HepG2 (cell line): ENCODE data around the gene SRCAP. TPM values are rescaled to one million over a fixed set of nuclear protein-coding genes. Genes with fewer than 3 reads are reported as not detected.

Source experiments
- CHD2 ChIP-seq: IDR thresholded peaks from 2 replicates; pipeline ENCODE4 v1.6.1; 2011; ENCODE audit warnings: low read depth, low read length, improper control_type of control experiment
- EEA1 ChIP-seq: sonication (generic); formaldehyde crosslinking; IDR thresholded peaks from 2 replicates; pipeline ENCODE4 v1.5.1; 2020; ENCODE audit warnings: mild to moderate bottlenecking, missing genetic modification reagents, borderline replicate concordance
- HINFP ChIP-seq: sonication (generic); formaldehyde crosslinking; IDR thresholded peaks from 2 replicates; pipeline ENCODE4 v1.4.0; 2020; ENCODE audit warnings: low read depth, mild to moderate bottlenecking, missing genetic modification reagents
- HIVEP1 ChIP-seq: sonication (generic); formaldehyde crosslinking; IDR thresholded peaks from 2 replicates; pipeline ENCODE4 v1.4.0; 2020; ENCODE audit warnings: mild to moderate bottlenecking, missing genetic modification reagents
- HMG20A ChIP-seq: IDR thresholded peaks from 2 replicates; pipeline ENCODE4 v1.6.1; 2016; ENCODE audit warnings: borderline replicate concordance
- HNRNPLL ChIP-seq: fragments of 200-400 bp; formaldehyde crosslinking; IDR thresholded peaks from 2 replicates; pipeline ENCODE4 v1.6.1; 2017; ENCODE audit warnings: mild to moderate bottlenecking, low read depth, low read length; ENCODE audit not compliant: poor library complexity, severe bottlenecking
- POLR2AphosphoS5 ChIP-seq: IDR thresholded peaks from 2 replicates; pipeline ENCODE4 v1.6.1; 2012; ENCODE audit warnings: low read depth, low read length
- RFXANK ChIP-seq: IDR thresholded peaks from 2 replicates; pipeline ENCODE4 v1.6.1; 2016
- RNF219 ChIP-seq: sonication (generic); formaldehyde crosslinking; IDR thresholded peaks from 2 replicates; pipeline ENCODE4 v1.5.0; 2020; ENCODE audit warnings: mild to moderate bottlenecking, missing genetic modification reagents
- TAF15 ChIP-seq: fragments of 200-400 bp; formaldehyde crosslinking; IDR thresholded peaks from one replicate; pipeline ENCODE4 v1.6.1; 2018; ENCODE audit warnings: mild to moderate bottlenecking, low read depth, low read length; ENCODE audit not compliant: poor library complexity, severe bottlenecking
- TCF7 ChIP-seq: sonication (generic); IDR thresholded peaks from 2 replicates; pipeline ENCODE4 v1.6.1; 2016; ENCODE audit warnings: antibody characterized with exemption, low read depth
- WIZ ChIP-seq: sonication (generic); formaldehyde crosslinking; IDR thresholded peaks from 2 replicates; pipeline ENCODE4 v1.5.1; 2020; ENCODE audit warnings: mild to moderate bottlenecking, missing genetic modification reagents
- ZNF12 ChIP-seq: sonication (generic); formaldehyde crosslinking; IDR thresholded peaks from 2 replicates; pipeline ENCODE4 v1.5.0; 2020; ENCODE audit warnings: missing genetic modification reagents
- ZNF124 ChIP-seq: sonication (generic); formaldehyde crosslinking; IDR thresholded peaks from 2 replicates; pipeline ENCODE4 v1.4.0; 2020; ENCODE audit warnings: missing genetic modification reagents
- ZNF136 ChIP-seq: sonication (generic); formaldehyde crosslinking; IDR thresholded peaks from 2 replicates; pipeline ENCODE4 v1.8.1; 2022; ENCODE audit warnings: low read depth, mild to moderate bottlenecking, moderate library complexity, missing genetic modification reagents
- ZNF441 ChIP-seq: sonication (generic); formaldehyde crosslinking; IDR thresholded peaks from 2 replicates; pipeline ENCODE4 v1.7.0; 2021; ENCODE audit warnings: missing genetic modification reagents, borderline replicate concordance
- ZNF674 ChIP-seq: sonication (generic); formaldehyde crosslinking; IDR thresholded peaks from 2 replicates; pipeline ENCODE4 v1.5.0; 2020; ENCODE audit warnings: low read depth, mild to moderate bottlenecking, missing genetic modification reagents
- ZNF703 ChIP-seq: sonication (generic); formaldehyde crosslinking; IDR thresholded peaks from 2 replicates; pipeline ENCODE4 v1.5.1; 2020; ENCODE audit warnings: missing genetic modification reagents, mild to moderate bottlenecking, moderate library complexity, borderline replicate concordance
- ZNF891 ChIP-seq: sonication (generic); formaldehyde crosslinking; IDR thresholded peaks from 2 replicates; pipeline ENCODE4 v1.5.0; 2020; ENCODE audit warnings: mild to moderate bottlenecking, missing genetic modification reagents
- polyA plus RNA-seq, 8 experiments: library from polyadenylated mRNA; depleted of rRNA in 3 of 8; stranded (reverse) in 7 of 8; unstranded in 1 of 8; fragments of >200 nt; fragmentation: Illumina TruSeq in 4 of 8; extraction: Trizol in 4 of 8; gene quantifications; 2 replicates each; pipeline versions ENCODE4 v1.2.1 to v1.2.3, GENCODE V29; 2011 to 2016; ENCODE audit warnings: low read depth in 4 of 8, missing spikeins in 1 of 8, mixed read lengths in 1 of 8; ENCODE audit not compliant: insufficient read depth in 1 of 8
- total RNA-seq, 5 experiments: library from RNA; depleted of rRNA; stranded (reverse); fragments of >200 nt; fragmentation: Illumina TruSeq; extraction: Trizol; gene quantifications; 2 replicates each; pipeline ENCODE4 v1.2.3, GENCODE V29; 2016; ENCODE audit warnings: low read depth in 1 of 5
- TF ChIP-seq, protein P1 (sequence below): sonication (generic); formaldehyde crosslinking; IDR thresholded peaks from 2 replicates; pipeline ENCODE4 v1.4.0; 2020; ENCODE audit warnings: missing genetic modification reagents
- TF ChIP-seq, protein P2 (sequence below): sonication (generic); formaldehyde crosslinking; IDR thresholded peaks from 2 replicates; pipeline ENCODE4 v1.5.0; 2020; ENCODE audit warnings: mild to moderate bottlenecking, low read depth, missing genetic modification reagents, borderline replicate concordance

SRCAP gene
- total and polyA plus RNA-seq, 2 of the 13 experiments (the other 11 are each of a cell fraction or from before 2014, with no cell fraction given), result 4.9 to 9.0 TPM

- TF ChIP-seq ZNF891 (CRISPR knock-in tag) (peak; percentile 68), TAF15 (no peak), ZNF12 (CRISPR knock-in tag) (no peak; the same call in 1 of the 2 replicates), HIVEP1 (CRISPR knock-in tag) (peak; percentile 14), CHD2 (no peak), ZNF703 (peak; percentile 57; the same call in 1 of the 2 replicates), ZNF674 (CRISPR knock-in tag) (0 out of 2 replicates have a peak, but pooled peaks have one; percentile 19), RNF219 (no peak), EEA1 (CRISPR knock-in tag) (peak; percentile 88; the same call in 1 of the 2 replicates), RFXANK (no peak), HINFP (CRISPR knock-in tag) (no peak; the same call in 1 of the 2 replicates), HMG20A (CRISPR knock-in tag) (no peak), WIZ (0 out of 2 replicates have a peak, but pooled peaks have one; percentile 37), HNRNPLL (peak; percentile 62), POLR2AphosphoS5 (peak; percentile 86), TCF7 (no peak), ZNF136 (CRISPR knock-in tag) (peak; percentile 51; the same call in 1 of the 2 replicates), ZNF124 (0 out of 2 replicates have a peak, but pooled peaks have one; percentile 69), ZNF441 (CRISPR knock-in tag) (0 out of 2 replicates have a peak, but pooled peaks have one; percentile 39)
- TF ChIP-seq, protein P1, sequence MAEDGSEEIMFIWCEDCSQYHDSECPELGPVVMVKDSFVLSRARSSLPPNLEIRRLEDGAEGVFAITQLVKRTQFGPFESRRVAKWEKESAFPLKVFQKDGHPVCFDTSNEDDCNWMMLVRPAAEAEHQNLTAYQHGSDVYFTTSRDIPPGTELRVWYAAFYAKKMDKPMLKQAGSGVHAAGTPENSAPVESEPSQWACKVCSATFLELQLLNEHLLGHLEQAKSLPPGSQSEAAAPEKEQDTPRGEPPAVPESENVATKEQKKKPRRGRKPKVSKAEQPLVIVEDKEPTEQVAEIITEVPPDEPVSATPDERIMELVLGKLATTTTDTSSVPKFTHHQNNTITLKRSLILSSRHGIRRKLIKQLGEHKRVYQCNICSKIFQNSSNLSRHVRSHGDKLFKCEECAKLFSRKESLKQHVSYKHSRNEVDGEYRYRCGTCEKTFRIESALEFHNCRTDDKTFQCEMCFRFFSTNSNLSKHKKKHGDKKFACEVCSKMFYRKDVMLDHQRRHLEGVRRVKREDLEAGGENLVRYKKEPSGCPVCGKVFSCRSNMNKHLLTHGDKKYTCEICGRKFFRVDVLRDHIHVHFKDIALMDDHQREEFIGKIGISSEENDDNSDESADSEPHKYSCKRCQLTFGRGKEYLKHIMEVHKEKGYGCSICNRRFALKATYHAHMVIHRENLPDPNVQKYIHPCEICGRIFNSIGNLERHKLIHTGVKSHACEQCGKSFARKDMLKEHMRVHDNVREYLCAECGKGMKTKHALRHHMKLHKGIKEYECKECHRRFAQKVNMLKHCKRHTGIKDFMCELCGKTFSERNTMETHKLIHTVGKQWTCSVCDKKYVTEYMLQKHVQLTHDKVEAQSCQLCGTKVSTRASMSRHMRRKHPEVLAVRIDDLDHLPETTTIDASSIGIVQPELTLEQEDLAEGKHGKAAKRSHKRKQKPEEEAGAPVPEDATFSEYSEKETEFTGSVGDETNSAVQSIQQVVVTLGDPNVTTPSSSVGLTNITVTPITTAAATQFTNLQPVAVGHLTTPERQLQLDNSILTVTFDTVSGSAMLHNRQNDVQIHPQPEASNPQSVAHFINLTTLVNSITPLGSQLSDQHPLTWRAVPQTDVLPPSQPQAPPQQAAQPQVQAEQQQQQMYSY (CRISPR knock-in tag), result peak; percentile 50; the same call in 1 of the 2 replicates
- TF ChIP-seq, protein P2, sequence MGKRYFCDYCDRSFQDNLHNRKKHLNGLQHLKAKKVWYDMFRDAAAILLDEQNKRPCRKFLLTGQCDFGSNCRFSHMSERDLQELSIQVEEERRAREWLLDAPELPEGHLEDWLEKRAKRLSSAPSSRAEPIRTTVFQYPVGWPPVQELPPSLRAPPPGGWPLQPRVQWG (CRISPR knock-in tag), result no peak
Measured at GRCh38 chr16:30761928-30762902, 63.2 kb downstream of the SRCAP start, which contains the start of the genes CFAP119 and RNF40 (continued).
